GM18498 (cell line): ENCODE results near the gene CDS2.

Source experiments
- ATAC-seq: cut with Tn5 transposase; IDR thresholded peaks from one replicate; pipeline ENCODE4 v1.9.1; 2021; ENCODE audit warnings: mild to moderate bottlenecking, moderate library complexity; ENCODE audit not compliant: unreplicated experiment

CDS2 gene

DNA sequence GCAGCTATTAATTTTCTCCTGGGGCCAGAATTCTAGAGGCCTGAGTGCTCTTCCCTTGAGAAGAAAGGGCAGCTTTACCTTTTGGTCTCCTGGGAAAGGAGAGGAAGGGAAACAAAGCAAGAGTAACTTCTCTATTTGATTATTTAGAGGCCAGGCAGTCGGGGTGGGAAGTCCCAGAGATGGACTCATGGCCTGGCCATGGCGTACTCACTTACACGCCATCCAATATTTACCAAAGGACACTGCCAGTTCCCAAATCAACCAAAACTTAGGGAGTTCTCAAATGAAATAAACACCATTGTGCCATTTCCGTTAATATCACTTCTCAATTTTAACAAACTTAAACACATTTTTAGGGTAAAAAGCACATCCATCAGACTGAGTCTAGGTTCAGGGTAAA, 76.6 kb downstream of the CDS2 start:
- ATAC-seq, result no peak

DNA sequence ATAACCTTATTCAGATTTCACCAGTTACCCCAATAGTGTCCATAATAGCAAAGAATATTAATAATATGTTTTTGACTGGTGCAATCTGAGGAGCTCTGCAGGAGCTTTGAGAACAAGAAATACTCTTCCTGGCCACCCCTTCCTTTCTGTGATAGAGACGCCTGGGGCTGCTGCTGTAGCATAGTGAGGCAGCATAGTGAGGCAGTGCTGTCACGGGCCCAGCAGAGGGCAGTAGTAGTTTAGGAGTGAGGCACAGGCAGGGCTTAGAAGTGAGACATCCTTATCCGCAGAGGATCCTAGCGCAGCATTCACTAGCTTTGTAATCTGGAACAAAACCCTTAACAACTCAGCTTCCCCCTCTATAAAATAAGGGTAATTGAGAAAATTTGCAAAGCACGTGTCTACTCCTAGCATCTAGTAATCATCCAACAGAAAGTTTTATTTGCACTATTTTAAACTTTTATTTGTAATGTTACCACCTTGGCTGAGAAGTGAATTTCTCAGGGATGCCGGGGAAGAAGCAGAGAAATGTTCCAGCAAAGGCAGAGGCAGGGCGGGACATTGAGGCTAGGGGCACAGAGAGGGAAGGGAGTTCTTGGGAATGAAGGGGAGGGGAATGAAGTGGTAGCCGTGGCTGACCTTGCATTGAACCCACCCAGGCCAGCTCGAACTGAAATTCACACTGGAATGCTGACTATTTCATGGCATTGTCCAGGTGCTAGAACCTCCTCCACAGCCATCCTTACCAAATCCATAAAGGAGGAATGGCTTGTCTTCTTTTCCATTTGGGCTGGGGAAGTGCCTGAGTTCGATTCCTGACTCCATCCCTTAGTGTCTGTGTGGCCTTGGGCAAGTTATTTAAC, 78.8 kb downstream of the CDS2 start:
- ATAC-seq, result peak; percentile 92

GRCh38 chr20:5207138-5207537, 80.3 kb downstream of the CDS2 start:
- no peak for ATAC-seq

DNA sequence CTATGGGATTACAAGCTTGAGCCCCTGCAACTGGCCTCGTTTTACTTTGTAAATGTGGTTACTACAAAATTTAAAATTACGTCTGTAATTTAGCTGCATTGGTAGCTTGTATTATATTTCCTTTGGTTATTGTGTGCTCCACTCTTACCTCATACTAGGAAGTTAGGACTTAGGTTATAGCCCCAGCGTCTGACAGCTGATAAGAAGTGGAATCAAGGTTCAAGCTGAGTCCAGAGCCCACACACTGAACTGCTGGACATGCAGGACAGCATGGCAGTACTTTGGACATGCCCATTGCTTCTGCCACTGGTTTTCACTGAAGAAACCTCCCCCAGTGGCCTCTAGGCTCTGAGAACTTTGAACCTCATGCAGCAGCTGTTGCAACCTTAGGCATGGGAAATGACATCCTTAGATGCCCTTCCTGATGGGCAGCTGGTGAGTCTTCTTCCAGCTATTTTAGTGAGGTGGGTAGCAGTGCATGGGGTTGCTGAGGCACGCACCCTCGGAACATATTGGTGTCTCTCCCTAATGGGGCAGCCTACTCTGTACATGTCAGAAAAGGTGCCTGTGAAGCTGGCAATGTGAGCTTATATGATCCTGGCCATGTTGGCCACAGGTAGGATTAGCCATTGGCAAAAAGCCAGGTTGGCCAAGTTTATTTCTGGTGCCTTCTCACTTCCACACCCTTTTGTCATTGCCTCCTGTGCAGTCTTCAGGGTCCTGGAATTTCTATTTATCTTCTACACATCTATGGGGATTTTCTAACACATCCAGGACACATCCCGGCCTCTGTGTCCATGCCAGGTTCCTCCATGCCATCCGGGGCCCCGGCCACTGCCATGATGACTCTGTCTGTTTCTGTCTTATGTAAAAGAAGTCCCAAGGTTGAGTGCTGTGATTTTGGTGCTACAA, 85.3 kb downstream of the CDS2 start:
- ATAC-seq, result no peak

GRCh38 chr20:5212907-5213487, 86.2 kb downstream of the CDS2 start:
- ATAC-seq, result no peak

- no peak for ATAC-seq
These were observed 88.0 kb downstream of the CDS2 start for GRCh38 chr20:5214826-5215225.

GRCh38 chr20:5215672-5216304, 89.0 kb downstream of the CDS2 start:
- ATAC-seq, result no peak

DNA sequence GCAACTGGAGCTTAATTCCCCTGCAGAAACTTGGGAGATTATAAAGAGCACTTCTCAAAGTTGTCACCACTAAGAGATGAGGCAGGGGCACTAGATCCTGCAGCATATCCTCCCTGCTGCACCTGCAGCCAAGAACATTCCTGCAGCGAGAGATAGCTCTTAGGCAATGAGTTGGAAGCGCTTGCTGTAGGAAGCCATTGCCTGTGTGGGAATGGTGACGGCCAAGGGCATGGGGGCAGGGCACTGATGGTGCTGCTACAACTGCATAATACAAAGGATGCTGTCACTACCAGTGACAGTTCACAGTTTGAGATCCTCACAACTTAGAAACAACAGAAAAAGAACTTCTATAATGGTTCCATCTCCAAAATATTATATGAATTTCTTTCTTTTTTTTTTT, 89.9 kb downstream of the CDS2 start:
- no peak for ATAC-seq

GRCh38 chr20:5217616-5218015, 90.8 kb downstream of the CDS2 start:
- no peak for ATAC-seq

DNA sequence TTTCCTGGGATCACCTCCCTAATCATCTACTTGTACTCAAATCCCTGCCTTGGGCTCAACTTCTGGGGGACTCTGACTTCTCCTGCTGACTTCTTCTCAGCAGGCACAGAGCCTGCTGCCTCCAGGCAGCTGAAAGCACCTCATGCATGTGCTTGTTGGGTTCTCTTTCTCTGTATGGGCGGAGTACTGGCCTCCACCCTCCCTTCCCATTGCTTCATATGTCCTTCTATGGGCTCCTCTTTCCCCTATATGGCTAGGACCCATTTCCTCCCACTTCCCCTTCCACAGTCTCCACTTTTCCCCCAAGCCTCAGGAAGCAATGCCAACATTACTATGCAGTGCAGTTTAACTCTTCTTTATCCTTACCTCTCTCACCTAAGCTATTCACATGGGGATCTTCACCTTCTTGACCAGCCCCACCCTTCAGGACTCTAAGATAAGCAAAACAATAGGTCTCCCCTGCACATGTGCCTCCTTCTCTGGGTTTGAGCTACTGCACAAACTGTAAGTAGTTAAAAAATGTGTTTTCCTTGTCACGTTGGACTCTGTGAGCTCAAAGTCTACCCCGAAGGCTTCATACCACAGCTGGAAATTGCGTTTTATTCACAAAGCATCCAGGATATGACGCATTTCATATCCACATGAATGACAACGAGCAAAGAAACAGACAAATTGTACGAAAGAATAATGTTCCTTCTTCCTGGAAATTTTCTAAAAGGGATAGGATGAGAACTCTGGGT, 93.7 kb downstream of the CDS2 start:
- ATAC-seq, result no peak

GRCh38 chr20:5221061-5221430, 94.2 kb downstream of the CDS2 start:
- ATAC-seq, result no peak

DNA sequence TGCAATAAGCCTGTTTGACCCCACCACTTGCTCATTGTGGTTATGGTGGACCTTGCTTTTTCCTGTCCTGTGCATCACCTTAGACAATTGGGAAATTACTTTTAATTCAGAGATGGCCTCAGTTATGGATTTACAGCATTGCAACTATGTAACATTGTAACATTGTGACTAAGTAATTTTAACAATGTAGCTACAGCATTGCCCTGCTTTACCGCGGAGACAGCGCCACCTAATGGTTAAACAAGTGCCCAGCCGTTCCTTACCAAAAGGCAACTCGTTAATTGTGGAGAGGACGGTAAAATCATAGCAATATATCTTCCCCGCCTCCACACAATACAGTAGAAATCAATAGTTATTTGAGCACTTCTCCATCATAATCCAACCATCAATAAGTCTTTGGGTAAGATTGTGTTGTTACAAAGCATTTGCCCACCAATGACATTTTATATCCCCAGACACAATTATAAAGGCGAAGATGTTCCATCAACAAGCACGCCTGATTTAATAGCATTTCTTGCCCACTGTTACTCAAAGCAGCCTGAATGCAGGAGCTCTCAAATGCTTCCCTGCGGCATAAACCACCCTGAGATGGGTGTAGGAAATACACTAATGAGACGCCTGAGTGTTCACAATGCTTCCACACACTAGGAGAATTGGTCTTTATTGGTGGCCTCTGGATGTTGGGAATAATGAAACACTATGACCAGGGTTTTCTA, 96.3 kb downstream of the CDS2 start:
- peak; percentile 51 for ATAC-seq

DNA sequence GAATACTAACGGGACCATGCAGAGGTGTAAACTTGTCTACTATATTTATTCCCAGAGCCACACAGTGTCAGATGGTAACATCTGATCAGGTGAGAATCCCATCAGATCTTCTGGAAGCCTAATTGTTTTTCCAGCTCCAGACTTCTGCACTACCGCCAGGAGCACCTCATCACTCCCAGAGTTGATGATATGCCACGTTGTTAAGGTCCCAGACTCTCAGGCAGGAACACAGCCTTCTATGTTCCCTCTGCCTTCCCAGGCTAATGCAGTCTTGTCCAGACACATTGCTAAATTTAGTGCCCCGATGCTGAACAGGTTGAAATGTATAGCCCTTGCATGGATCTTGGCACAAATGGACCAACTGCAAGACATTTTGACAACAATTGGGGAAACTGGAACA, 103.7 kb downstream of the CDS2 start:
- ATAC-seq, result no peak

- no peak for ATAC-seq
These were observed 107.3 kb downstream of the CDS2 start for GRCh38 chr20:5234158-5234557.

GRCh38 chr20:5234978-5235377, 108.2 kb downstream of the CDS2 start:
- ATAC-seq, result no peak
